ENCODE data around the gene GRK2.

GRCh38 chr11:67317205-67317887 lies 51.1 kb downstream of the GRK2 start:
- TF ChIP-seq CBX5 (IDR thresholded peaks at IDR 0.05; ENCODE audit: low read depth, low read length), result no peak
- TF ChIP-seq POLR2A (IDR thresholded peaks at IDR 0.05; ENCODE audit: control extremely low read depth in 1 of 2, low read depth in 2 of 2, low read length in 2 of 2), result no peak; a peak in 2 of 3 replicates
- TF ChIP-seq CTCF (IDR thresholded peaks at IDR 0.05; ENCODE audit: control extremely low read depth in 1 of 3, insufficient read depth in 1 of 3, low read depth in 1 of 3, low read length in 3 of 3), result peak; percentile 89 to 93 (median 92)
- TF ChIP-seq TAF1 (IDR thresholded peaks at IDR 0.05; ENCODE audit: low read depth, low read length), result peak; percentile 47; the same call in 1 of the 2 replicates

Data from H1 (cell line).